HCEC 1CT (cell line): ENCODE data around the gene NR2F2.

Experiments
- DNase-seq: peaks from one replicate; pipeline ENCODE4 v3.0.0-alpha.2; 2017

Gene NR2F2

DNA sequence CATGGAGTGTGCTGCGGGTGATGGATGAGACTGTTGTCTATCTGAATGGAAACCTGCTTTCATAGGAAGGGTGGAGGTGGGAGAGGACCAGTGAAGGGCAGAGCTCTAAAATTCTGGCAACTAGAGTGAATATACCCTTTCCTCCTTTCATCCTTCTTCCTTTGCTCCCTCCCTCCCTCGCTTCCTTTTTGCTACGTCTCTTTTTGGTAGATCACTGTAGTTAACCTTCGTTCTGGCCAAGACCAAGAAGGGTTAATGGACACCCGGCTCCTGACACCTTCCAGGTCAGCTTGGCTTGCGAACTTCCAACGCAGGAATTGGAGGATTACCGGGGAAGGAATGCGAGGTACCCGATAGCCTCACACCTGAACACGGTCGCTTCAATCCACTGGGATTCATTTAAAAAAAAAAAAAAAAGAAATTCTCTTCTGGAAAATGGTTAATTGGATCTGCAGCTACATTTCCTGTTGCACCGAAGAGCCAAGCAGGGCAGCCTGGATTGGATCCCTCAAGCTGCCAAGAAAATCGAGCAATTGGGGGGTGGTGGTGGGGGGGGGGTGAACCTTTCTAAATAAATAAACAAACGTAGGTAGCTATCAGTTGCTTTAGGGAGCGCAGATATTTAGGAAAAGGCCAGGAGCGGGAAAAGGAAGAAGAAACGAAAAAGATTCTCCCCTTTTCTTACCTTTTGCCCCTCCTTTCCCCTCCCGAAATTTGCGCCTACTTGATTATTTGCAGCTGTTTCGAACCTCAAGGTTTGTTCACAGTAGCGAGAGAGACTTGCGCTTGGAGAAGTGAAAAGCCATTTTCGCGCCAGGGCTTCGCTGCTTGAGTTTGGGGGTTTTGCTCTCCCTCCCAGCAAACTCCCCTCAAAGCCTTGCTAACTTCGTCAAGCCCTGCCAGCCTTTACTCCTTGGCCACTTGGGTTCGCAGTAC is 9.5 kb upstream of the NR2F2 start:
- peak; percentile 24 for DNase-seq

DNA sequence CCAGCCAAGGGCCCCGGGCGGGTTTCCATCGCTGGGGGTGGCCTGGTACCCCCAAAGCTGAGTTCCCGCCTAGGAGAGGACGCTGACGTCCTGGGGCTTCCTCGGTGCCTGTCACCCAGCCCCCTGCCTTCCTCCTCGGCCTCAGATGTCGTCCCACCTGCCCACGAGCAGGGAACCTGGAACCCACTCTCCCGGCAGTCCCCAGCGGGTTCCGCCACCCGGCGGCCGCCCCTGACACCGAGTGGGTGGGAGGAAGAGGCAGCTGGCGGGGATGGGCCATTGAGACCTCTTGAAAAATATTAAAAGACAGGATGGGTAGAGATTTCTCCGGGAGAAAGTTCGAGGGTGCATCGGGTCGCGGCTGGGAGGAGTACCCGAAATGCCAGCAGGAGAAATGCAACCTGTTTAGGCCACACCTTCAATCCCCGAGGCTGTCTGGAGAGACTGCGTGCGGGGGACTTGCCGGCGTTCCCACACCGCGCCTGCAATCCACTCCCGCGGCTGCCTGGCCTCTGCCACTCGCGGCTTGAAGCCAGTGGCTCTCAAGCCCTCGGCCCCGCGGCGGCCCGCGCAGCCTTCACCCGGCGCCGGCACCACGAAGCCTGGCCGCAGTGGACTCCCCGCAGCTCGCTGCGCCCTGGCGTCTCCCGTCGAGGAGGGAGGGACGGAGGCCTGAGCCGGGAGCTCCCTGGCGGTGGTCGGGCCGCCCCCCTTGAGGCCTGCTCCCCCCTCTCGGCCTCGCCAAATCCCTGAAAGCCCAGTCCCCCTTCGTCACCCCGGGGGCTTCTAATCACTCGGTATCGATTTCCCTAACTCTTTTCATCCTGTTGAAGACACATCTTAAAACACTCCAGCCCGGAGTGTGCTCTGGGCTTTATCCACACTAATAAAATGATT is 8.6 kb upstream of the NR2F2 start:
- peak; percentile 34 for DNase-seq

DNA sequence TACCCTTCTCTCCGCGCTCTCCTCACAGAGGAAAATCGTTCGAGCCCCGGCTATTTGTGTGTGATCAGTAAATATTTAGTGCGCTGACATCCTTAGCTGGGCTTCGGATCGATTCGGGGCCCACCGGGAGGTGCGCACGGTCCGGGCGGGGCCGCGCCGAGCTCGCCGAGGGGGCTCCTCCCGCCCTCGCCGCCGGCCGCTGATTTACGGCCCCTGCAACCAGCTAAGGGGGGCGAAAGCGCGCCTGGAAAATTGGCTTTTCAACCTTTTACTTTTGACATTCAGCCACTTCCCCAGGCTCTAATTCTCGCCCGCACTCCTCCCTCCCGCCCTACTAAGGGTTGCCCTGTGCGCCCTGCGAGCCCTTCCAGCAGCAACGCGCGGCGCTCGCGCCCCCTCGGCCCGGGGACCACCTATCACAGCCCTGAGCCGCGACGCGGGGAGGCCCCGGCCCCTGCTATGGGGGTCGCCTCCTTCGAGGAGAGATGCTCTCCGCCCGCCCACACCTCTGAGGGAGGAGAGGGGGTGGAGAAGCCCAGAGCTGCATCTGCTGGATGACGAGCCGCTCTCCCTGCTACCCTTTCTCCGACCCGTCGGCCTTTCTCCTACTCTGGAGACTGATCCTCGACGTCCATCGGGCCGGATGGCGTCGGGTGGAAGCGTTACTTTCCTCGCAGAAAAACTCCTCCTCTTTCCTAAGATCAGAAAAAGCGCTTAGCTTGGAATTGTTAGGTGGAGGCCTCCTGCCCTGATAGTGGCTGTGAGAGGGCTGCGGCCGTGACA is 7.8 kb upstream of the NR2F2 start:
- no peak for DNase-seq

DNA sequence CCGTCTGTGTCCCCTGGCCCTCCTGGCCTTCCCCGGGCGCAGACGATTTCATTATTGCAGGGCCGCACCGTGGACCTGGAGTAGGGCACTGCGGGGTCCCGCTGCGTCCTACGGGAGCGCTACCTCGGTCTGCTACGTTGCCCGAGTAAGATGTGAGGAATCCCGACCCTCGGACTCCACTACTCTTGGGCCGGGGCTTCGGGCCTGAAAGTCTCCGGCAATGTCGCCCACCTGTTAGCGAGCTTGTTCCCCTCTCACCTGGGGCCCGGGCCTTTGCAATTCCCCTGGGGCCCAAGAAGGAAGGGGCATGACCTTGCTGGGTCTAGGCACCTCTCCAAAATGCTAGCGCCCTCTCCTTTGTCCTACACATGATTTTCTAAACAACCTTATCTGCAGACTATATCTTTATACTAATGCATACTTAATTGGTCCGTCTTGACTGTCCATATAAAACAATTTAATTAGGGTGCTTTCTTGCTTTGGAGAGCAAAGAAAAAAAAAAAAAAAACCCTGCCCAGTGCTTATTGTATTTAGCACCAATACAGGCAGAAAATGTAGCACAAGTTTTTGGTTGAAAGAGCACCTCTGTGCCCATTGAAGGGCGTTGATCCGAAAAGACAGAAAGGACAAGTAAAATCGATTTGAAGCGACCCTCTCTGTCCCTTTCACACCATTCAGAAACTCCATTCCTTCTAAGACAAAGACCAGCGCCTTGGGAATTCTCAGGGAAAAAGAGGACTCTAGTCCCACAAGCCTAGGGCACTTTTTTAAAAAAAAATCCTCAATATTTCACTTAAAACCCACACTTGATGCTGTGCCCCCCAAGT is 7.0 kb upstream of the NR2F2 start:
- no peak for DNase-seq

DNA sequence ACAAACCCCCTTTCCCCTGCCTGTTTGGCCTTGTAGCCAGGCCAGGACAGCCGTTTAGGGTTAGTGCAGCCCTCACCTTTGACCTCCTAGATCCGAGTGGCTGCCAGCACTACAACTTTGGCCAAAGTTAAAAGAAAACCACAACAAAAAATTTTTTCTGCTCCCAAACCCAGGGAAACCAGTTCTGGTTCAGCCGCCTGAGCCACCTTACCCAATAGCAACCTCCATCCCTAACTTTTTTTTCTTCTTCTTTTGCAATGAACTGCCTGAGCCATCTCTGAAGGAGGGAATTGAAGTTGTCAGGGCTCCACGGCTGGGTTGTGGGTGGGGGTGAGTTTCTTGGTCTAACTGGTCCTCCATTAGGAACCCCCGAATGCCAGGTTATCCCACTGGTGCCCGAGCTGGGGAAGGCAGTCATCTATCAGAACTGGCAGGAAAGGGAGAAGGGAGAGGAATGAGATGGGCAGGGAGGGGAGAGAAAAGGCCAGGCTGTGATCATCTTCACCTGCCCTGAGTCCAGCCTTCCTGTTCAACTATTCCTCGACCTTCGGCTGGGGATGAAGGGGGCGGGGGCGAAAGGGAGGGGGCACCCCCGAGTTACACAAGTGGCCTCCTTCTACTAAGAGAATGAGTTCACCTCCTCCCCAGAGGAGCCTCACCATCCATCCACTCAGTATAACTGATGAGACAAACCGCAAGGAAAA is 6.2 kb upstream of the NR2F2 start:
- DNase-seq: no peak

DNA sequence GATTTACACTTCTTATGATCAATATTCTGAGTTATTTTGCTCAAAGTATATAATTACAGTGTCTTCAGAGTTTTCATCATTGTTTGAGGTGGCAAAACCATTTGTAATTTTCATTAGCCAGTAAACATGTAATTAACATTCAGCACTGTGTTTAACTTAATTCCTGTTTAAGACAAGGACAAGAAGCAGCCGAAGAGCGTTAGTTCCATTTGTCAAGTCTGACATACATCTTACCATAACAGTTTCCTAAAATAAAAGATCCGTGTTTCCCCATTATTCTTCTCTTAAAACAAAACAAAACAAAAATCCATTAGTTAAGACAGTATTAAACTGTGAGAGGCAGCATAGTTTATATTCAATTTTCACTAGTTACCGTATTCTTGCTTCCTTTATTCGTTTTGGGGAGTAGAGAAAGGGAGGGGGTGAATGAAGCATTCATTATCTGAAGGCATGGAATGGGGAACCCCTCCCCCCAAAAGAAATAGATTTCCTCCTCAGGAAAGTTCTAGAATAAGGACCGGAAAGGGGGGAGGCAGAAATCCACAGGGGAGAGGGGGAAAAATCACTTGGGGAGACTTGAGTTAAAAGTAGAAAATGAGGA is 5.5 kb upstream of the NR2F2 start:
- no peak for DNase-seq

DNA sequence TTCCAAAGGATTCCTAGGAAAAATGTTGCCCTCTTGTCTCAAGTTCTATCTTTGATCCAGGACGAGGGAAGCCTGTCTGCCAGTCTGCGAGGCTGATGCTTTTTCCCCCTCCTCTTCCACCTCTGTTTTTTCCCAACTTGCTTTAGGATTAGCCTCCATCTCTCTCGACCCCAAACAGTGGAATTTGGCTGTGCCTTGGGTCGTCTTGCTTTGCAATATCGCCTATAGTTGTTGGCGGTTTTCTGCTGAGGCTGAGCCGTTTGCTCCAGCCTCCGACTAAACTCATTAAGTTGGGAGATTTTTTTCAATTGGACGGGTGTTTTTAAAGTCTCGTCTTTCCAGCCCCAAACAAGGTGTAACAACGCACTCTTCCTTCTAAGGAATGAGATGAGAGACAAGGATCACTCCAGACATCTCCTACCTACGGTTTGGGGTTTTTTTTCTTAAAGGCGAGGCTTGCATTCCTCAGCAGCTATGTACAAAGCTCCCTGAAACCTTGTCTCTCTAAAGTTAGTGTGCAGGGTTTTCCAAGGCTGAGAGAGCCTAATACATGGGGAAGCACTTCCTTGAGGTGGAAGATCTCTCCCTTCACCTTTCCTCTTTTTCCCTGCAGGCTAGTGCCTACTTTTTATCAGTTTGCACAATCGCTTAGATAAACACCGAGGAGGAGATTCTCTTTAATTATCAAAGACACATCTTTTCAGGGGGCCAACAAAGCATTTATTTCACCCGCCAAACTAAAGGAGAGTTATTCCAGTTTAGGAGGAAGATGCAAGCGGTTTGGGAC is 4.8 kb upstream of the NR2F2 start:
- peak; percentile 57 for DNase-seq

DNA sequence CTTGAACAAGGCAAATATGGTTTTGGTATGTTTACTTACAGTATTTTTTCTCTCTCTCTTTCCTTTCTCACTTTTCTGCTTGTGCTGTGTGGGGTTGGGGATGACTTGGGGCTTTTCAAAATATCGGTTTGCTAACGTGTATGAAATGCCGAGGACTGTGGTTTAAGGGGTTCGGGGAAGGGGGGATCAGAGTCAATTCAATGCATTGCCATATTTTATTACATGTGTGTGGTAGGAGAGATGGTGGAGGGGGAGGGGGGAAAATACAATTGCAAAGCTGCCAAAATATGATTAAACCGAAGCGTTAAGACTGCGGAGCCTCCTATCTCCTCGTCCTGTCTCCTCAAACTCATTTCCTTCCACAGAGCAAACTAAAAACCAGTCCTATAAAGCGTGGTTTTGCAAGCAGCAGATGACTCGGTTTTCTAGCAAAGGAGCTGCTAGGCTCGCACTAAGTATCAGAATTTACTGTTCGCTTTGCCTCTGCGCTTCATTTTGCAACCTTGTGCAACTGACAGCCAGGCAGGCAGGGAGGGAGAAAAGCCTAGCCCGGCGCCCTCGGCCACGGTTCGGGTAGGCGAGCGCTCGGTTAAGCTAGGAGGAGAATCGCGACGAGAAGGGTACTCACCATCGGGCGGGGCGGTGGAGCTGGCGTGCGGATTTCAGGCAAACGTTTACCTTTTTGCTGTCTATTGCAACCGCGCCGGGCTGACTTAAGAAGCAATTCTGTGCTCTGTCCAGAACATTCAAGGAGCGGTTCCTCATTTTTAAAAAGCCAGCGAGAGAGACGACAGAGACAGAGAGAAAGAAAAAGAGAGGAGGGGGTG is 4.0 kb upstream of the NR2F2 start:
- peak; percentile 58 for DNase-seq

DNA sequence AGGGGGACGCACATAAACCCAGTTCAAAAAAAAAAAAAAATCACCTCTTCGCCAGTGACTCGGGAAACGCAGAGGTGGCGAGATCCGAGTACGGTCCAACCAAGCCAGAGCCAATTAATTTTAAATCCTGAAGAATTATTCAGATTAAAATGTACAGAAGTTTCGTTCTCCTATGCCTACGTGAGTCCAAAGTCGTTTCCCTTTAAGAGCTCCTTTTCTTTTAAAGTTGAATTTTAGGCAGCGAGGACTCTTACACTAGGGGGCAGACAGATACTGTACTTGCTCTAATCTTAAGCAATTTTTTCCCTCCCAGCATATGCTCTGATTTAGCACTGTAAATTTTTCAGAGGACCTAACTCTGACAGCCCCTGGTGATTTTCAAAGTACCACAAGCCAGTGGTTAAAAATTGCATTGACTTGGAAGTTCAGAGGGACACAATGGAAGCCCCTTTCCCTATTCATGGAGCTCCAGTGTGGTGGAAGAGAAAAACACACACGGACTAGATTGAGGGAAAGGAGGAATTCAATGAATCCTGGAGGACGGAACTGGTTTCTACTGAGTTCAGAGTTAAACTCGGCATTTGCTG is 3.3 kb upstream of the NR2F2 start:
- DNase-seq: peak; percentile 91

DNA sequence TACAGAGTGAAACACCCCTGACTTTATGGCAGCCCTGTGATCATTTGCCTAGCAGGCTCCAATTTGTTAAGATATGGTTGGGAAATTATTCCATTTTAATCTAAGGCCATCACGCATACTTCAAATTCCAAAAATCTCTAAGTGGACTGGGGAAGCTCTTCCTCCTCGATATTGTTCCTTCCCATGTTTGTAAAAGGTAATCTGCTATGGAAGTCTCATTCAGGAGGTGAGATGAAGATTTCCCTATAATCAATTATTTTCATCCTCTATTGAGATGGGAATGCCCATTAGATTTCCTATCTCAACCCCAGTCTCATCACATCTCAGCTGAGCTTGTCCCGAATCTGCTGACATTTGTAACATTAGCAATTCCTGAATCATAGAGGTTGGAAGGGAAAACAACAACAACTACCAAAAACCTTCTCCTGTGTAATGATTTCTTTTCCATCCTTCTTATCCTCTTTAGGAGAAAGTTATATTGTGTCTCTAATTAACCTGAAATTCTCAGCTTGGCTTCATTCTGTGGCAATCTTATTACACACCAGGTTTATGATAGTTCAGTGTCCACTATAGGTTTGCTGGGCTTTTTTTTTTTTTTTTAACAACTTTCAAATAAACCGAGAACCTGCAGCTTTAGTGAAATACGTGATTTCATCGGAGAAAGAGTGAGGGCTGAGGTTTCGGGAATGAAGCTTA is 2.2 kb upstream of the NR2F2 start:
- peak; percentile 39 for DNase-seq

DNA sequence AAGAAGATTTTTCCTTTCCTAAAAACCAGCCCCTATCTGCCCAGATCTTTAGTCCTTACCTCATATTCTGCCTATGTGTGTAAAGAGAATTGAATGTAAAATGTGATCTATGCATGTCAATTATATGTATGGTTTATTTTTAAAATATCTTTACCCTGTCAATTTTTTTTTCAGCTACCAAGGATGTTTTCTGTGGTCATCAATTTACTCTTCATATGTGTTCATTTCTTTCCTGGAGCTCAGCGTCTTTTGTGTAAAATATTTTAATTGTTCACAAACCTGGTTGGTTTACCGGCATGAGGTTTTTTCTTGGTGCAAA is 1.7 kb upstream of the NR2F2 start:
- DNase-seq: no peak

DNA sequence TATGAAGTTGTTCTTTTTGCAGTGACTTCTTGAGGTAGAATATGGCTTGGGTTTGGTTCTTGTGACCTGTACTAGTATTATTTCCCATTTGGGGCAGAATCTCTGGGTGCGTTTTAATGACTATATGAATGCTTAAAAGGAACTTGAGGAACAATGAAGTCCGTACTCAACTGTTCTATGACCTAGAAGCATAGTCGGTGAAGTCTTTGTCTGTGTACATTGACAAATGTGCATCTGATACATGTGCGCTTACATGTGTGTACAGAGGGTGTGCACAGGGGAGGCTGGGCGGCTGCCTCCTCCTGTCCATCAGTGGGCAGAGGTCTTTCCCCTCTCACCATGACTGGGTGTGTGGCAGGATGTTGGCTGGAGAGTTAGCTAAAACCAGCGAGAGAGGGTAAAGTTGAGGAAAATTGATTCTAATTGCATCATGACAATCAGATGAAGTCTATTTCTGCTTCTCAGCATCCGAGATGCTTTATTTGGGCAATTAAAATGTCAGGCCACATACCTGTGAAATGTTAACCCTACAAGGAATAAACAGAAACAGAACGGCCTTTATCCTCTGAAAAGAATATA is 1.0 kb upstream of the NR2F2 start:
- DNase-seq: peak; percentile 36

DNA sequence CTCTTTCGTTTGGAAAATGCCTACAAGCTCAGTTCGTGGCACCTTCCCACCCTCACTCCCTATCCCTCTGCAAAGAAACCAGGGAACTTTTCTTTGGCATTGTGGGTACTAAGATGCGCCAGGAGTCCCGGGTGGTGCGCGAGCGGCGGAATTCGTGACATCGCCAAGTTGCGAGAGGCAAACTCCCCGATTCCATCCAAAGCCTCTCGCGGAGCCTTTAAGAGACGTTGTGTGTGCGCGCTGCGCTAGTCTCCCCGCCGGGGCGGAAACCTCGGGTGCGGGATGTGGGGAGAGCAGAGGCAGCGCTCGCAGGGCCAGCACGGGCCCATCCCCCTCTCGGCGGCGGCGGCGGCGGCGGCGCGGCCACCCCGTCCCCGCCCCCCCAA is 443 bp upstream of the NR2F2 start:
- DNase-seq: peak; percentile 86

DNA sequence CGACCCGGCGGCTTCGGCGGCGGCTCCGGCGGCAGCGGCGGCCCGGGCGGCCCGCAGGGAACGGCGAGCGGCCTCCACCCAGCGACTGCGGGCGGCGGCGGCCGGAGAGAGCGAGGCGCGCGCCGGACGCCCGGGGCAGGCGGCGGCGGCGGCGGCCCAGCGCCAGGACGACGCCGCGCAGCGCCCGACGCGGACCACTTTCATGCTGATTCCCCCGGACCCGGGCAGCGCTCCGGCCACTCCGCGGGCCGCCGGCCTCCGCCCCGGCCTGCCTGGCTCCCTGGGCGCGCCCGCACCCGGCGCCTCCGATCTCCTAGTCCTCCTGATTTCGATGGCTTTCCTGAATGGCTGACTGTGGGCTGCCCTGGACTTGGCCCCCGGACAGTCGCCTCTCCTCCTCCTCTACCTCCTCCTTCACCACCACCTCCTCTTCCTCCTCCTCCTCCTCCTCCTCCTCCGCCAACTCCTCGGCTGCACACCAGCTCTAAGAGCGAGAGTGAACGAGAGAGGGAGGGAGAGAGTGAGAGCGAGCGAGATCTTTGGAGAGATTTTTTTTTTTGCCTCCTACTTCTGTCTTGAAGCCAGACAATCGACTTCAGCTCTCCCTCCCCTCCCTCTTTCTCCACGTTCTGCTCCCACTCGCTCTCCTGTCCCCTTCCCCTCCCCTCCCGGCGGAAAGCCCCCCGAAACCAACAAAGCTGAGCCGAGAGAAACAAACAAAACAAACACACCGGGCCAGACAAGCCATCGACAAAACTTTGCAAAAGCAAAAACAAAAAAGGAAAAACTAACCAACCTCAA is 844 bp downstream of the NR2F2 start:
- peak; percentile 30 for DNase-seq

DNA sequence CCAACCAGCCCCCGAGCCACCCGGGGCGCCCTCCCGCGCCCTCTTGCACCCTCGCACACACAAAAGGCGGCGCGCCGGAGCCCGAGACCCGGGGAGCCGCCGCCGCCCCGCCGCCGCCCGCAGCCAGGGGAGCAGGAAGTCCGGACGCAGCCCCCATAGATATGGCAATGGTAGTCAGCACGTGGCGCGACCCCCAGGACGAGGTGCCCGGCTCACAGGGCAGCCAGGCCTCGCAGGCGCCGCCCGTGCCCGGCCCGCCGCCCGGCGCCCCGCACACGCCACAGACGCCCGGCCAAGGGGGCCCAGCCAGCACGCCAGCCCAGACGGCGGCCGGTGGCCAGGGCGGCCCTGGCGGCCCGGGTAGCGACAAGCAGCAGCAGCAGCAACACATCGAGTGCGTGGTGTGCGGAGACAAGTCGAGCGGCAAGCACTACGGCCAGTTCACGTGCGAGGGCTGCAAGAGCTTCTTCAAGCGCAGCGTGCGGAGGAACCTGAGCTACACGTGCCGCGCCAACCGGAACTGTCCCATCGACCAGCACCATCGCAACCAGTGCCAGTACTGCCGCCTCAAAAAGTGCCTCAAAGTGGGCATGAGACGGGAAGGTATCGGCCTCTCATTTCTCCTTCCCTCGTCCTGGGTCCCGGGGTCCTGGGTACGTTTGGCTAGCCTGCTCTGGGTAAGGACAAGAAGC is 1.6 kb downstream of the NR2F2 start:
- DNase-seq: peak; percentile 26

DNA sequence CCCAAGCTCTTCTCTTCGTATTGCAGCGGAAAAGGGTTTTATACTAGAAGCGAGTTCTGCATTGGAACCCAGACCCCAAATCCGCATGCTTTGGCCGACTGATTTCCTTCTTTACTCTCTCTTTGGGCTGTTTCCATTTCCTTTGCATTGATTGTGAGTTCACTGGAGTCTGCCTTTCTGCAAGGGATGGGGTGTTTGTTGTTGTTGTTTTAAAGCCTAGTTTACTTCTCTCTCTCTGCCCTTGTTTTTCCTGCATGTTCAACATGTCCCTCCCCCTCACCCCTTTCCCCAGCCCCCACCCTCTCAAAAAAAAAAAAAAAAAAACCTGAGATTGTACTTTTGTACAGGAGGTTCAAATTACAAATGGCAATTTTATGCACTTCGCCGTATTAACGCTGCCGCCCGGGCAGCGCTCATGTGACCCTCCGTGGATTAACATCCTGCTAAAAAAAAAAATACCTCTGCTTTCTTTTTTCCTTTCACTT is 2.2 kb downstream of the NR2F2 start:
- peak; percentile 18 for DNase-seq
